Left lobe of liver (tissue), 2 donors: ENCODE measurements around the gene MAP1LC3C. TPM values are rescaled to one million over a fixed set of nuclear protein-coding genes. Genes with fewer than 3 reads are reported as not detected.

ENCODE experiments used
- ATAC-seq: fragments of 200-7000 bp; cut with Tn5 transposase; one replicate; pipeline ENCODE4 v1.9.1; 2020; ENCODE audit warnings: mild to moderate bottlenecking, moderate library complexity
- DNase-seq: peaks from one replicate; pipeline ENCODE4 v3.0.0-alpha.2; 2020; ENCODE audit warnings: low spot score
- total RNA-seq: library from RNA; stranded (reverse); gene quantifications from one replicate; pipeline ENCODE4 v1.2.1, GENCODE V29; 2021
- donor health status: DM: no; HTN: no; CAD: no; lungs with moderate emphysema.
- donor health status: DM: no; HTN: yes; CAD: no.

The MAP1LC3C gene
- total RNA-seq, result not detected

GRCh38 chr1:241999026-241999425 lies at the start of gene MAP1LC3C:
MAP1LC3C (minus strand) TSS chr1:241999098; CDS start chr1:241999008, 90 bp downstream.
- ATAC-seq, result no peak
- no peak for DNase-seq

GRCh38 chr1:242043165-242043564 lies 44.3 kb upstream of the MAP1LC3C start:
- peak; percentile 7 for DNase-seq
- ATAC-seq, result no peak

- no peak for ATAC-seq
- DNase-seq, result no peak
Observed at GRCh38 chr1:242034392-242034791, 35.5 kb upstream of the MAP1LC3C start.

- no peak for ATAC-seq
- DNase-seq, result no peak
Observed at GRCh38 chr1:242033447-242033846, 34.5 kb upstream of the MAP1LC3C start.

GRCh38 chr1:242030071-242030470 lies 31.2 kb upstream of the MAP1LC3C start:
- DNase-seq, result no peak

GRCh38 chr1:242025681-242026080 lies 26.8 kb upstream of the MAP1LC3C start:
- DNase-seq, result no peak
- ATAC-seq, result no peak

More at GRCh38 chr1:242030071-242030470, 31.2 kb upstream of the MAP1LC3C start:
- no peak for ATAC-seq

GRCh38 chr1:242023805-242024204 lies 24.9 kb upstream of the MAP1LC3C start:
- ATAC-seq (no peak), DNase-seq (no peak)

- DNase-seq (no peak), ATAC-seq (no peak)
Observed at GRCh38 chr1:242019018-242019417, 20.1 kb upstream of the MAP1LC3C start.

- DNase-seq (peak; percentile 47), ATAC-seq (peak; percentile 79)
Observed at GRCh38 chr1:242017580-242018233, 18.8 kb upstream of the MAP1LC3C start.

- no peak for ATAC-seq
- DNase-seq, result no peak
Observed at GRCh38 chr1:242016479-242016878, 17.6 kb upstream of the MAP1LC3C start.

- DNase-seq (no peak), ATAC-seq (no peak)
Observed at GRCh38 chr1:242011894-242012660, 13.2 kb upstream of the MAP1LC3C start.

- DNase-seq (no peak), ATAC-seq (no peak)
Observed at GRCh38 chr1:242008826-242009495, 10.1 kb upstream of the MAP1LC3C start.

- DNase-seq (no peak), ATAC-seq (no peak)
Observed at GRCh38 chr1:242006976-242007375, 8.1 kb upstream of the MAP1LC3C start.

- no peak for DNase-seq
- no peak for ATAC-seq
Observed at GRCh38 chr1:242005866-242006535, 7.1 kb upstream of the MAP1LC3C start.

GRCh38 chr1:242004751-242005495 lies 6.0 kb upstream of the MAP1LC3C start:
- no peak for ATAC-seq
- no peak for DNase-seq

GRCh38 chr1:242002510-242002909 lies 3.6 kb upstream of the MAP1LC3C start:
- ATAC-seq, result no peak
- no peak for DNase-seq

GRCh38 chr1:242002072-242002471 lies 3.2 kb upstream of the MAP1LC3C start:
- DNase-seq (no peak), ATAC-seq (no peak)

- DNase-seq (no peak), ATAC-seq (no peak)
Observed at GRCh38 chr1:242000434-242000833, 1.5 kb upstream of the MAP1LC3C start.

GRCh38 chr1:241998412-241998921 lies 431 bp downstream of the MAP1LC3C start:
- ATAC-seq (peak; percentile 88), DNase-seq (peak; percentile 58)

- ATAC-seq (no peak), DNase-seq (no peak)
Observed at GRCh38 chr1:241997401-241997998, 1.4 kb downstream of the MAP1LC3C start.
